Measurements from ENCODE around the gene CCDC50. TPM values are rescaled to one million over a fixed set of nuclear protein-coding genes. Genes with fewer than 3 reads are reported as not detected.

CCDC50 gene
- total RNA-seq, 1 experiment from 2014 or later: 21.0 TPM

GRCh38 chr3:191357909-191358308 lies 28.7 kb downstream of the CCDC50 start:
- Histone ChIP-seq H4K91ac (ENCODE audit: insufficient read length, low read depth, low read length) (no peak overlapping the region), H3K4ac (ENCODE audit: low read depth, low read length) (no peak overlapping the region), H4K5ac (ENCODE audit: insufficient read length, low read depth, low read length) (no peak overlapping the region), H2BK5ac (ENCODE audit: insufficient read length, low read length) (no peak overlapping the region), H3K14ac (ENCODE audit: insufficient read depth, low read length) (no peak overlapping the region), H3K23ac (ENCODE audit: insufficient read length, low read depth, low read length) (no peak overlapping the region), H3K4me1 (ENCODE audit: insufficient read depth, low read length) (peaks cover 15% of the 10 kb centered on the region; the same call in 1 of the 2 replicates), H3K27me3 (ENCODE audit: insufficient read depth, low read length) (no peaks in the 10 kb centered on the region), H4K20me1 (ENCODE audit: control insufficient read depth, insufficient read depth, insufficient read length) (no peaks in the 10 kb centered on the region), H3T11ph (ENCODE audit: low read length) (no peak overlapping the region), H3K18ac (ENCODE audit: insufficient read length, low read depth, low read length) (no peak overlapping the region), H3K23me2 (ENCODE audit: insufficient read length, low read depth, low read length, poor library complexity, severe bottlenecking) (no peaks in the 10 kb centered on the region), H3K9ac (ENCODE audit: extremely low read depth, insufficient read length, low read length) (no peak overlapping the region), H3K79me1 (ENCODE audit: insufficient read depth, low read depth, low read length, poor library complexity, severe bottlenecking) (no peaks in the 10 kb centered on the region), H2BK15ac (ENCODE audit: low read depth, low read length) (no peak overlapping the region), H2BK120ac (ENCODE audit: low read depth, low read length, poor library complexity, severe bottlenecking) (no peak overlapping the region), H3K27ac (ENCODE audit: insufficient read length, low read depth, low read length) (no peak overlapping the region), H3K79me2 (ENCODE audit: insufficient read depth, low read length) (peaks cover 2% of the 10 kb centered on the region; the same call in 1 of the 2 replicates), H3K9me3 (ENCODE audit: control insufficient read depth, low read depth, low read length) (no peaks in the 10 kb centered on the region), H3K4me2 (ENCODE audit: insufficient read depth, insufficient read length, low read length) (no peak overlapping the region), H2BK12ac (ENCODE audit: insufficient read length, low read depth, low read length) (no peak overlapping the region), H4K8ac (replicated peaks; ENCODE audit: insufficient read length, low read depth, low read length) (no peak overlapping the region), H2BK20ac (ENCODE audit: low read depth, low read length, poor library complexity, severe bottlenecking) (no peak overlapping the region), H2AK5ac (ENCODE audit: insufficient read length, low read length) (no peak overlapping the region), H2AFZ (ENCODE audit: low read length) (no peak overlapping the region), H3K56ac (ENCODE audit: insufficient read length, low read depth, low read length) (no peak overlapping the region)
- Mint-ChIP-seq H3K9me3 (no peaks in the 10 kb centered on the region), H3K36me3 (ENCODE audit: insufficient read depth in 1 of 3, low read depth in 3 of 3) (peaks cover 9 to 28% (median 12%) of the 10 kb centered on the region in 3 experiments), H3K27ac (peak overlapping the region in 2 of 3 experiments; percentile 67 to 69; a peak in 3 of 7 replicates), H3K27me3 (ENCODE audit: low read depth) (no peaks in the 10 kb centered on the region), H3K4me3 (no peak overlapping the region), H3K4me1 (peaks cover 34 to 44% of the 10 kb centered on the region in 2 experiments)
- no CpG with 5 or more reads among the region's 6 CpGs for WGBS (ENCODE audit: extremely low coverage, insufficient read length, low lambda C conversion rate)
- no peak for TF ChIP-seq CTCF (conservative IDR thresholded peaks at IDR 0.05)
- DNase-seq: no peak

Measured in H9 (cell line).